DND-41 (cell line): Measurements from ENCODE around the gene AMZ2.
"Not testable (repeated sequence)": the region's sequence is repeated elsewhere in the genome, so short reads cannot be mapped to it uniquely, and the experiment has no call there.

Experiments
- CTCF ChIP-seq: IDR thresholded peaks from 2 replicates; pipeline ENCODE4 v1.5.1; 2012; ENCODE audit warnings: borderline replicate concordance, low read length, moderate library complexity, mild to moderate bottlenecking; ENCODE audit not compliant: poor library complexity, severe bottlenecking; ENCODE audit errors: extremely low read depth
- EZH2 ChIP-seq: IDR thresholded peaks from 3 replicates; pipeline ENCODE4 v1.6.1; 2012; ENCODE audit warnings: borderline replicate concordance, low read depth, mild to moderate bottlenecking, moderate library complexity, low read length, inconsistent platforms; ENCODE audit not compliant: severe bottlenecking

GRCh38 chr17:68265833-68266232 is 18.0 kb downstream of the AMZ2 start:
- TF ChIP-seq CTCF, EZH2: not testable (repeated sequence)
